Measurements from ENCODE around the gene SRCAP. TPM values are rescaled to one million over a fixed set of nuclear protein-coding genes. Genes with fewer than 3 reads are reported as not detected.

The SRCAP gene
- total and polyA plus RNA-seq, 2 of the 8 experiments (the other 6 are each of a cell fraction or from before 2014, with no cell fraction given), result 5.5 to 54.3 TPM

- TF ChIP-seq CHD7 (IDR thresholded peaks at IDR 0.05; ENCODE audit: insufficient replicate concordance, low read length) (no peak), CEBPB (IDR thresholded peaks at IDR 0.05; ENCODE audit: low read depth, low read length) (no peak), SP2 (IDR thresholded peaks at IDR 0.05; ENCODE audit: low read length) (no peak), POU5F1 (IDR thresholded peaks at IDR 0.05; ENCODE audit: low read depth, low read length) (no peak), ATF3 (IDR thresholded peaks at IDR 0.05; ENCODE audit: insufficient read depth, low read depth, low read length) (no peak), NRF1 (IDR thresholded peaks at IDR 0.05; ENCODE audit: low read depth, low read length) (no peak), KDM1A (IDR thresholded peaks at IDR 0.05; ENCODE audit: borderline replicate concordance, low read length) (no peak), GABPA (IDR thresholded peaks at IDR 0.05; ENCODE audit: borderline replicate concordance, insufficient read depth, low read length) (no peak), KDM5A (IDR thresholded peaks at IDR 0.05; ENCODE audit: low read length) (no peak), ATF2 (IDR thresholded peaks at IDR 0.05; ENCODE audit: low read length) (no peak)
Observed at GRCh38 chr16:30779596-30779995, 80.6 kb downstream of the SRCAP start (continued).

Measured in H1 (cell line).